ENCODE results near the gene ITGB2.

Gene ITGB2

GRCh38 chr21:44905016-44905727 is 15.5 kb downstream of the ITGB2 start:
- TF ChIP-seq CTCF (conservative IDR thresholded peaks at IDR 0.05; ENCODE audit: low read length): no peak
- no peak overlapping the region for H3K4me3 ChIP-seq (ENCODE audit: low read length)
- DNase-seq (ENCODE audit: low read depth): no peak

- H3K4me3 ChIP-seq (ENCODE audit: low read length): no peak overlapping the region
- TF ChIP-seq CTCF (conservative IDR thresholded peaks at IDR 0.05; ENCODE audit: low read length): no peak
- DNase-seq (ENCODE audit: low read depth): no peak
These were observed 16.4 kb downstream of the ITGB2 start for GRCh38 chr21:44904141-44904923.

GRCh38 chr21:44903689-44904088 is 17.0 kb downstream of the ITGB2 start:
- TF ChIP-seq CTCF (conservative IDR thresholded peaks at IDR 0.05; ENCODE audit: low read length): no peak
- no peak for DNase-seq (ENCODE audit: low read depth)
- no peak overlapping the region for H3K4me3 ChIP-seq (ENCODE audit: low read length)

- no peak for DNase-seq (ENCODE audit: low read depth)
- no peak for TF ChIP-seq CTCF (conservative IDR thresholded peaks at IDR 0.05; ENCODE audit: low read length)
- no peak overlapping the region for H3K4me3 ChIP-seq (ENCODE audit: low read length)
These were observed 17.5 kb downstream of the ITGB2 start for GRCh38 chr21:44903050-44903685.

GRCh38 chr21:44902268-44903049 is 18.2 kb downstream of the ITGB2 start:
- no peak overlapping the region for H3K4me3 ChIP-seq (ENCODE audit: low read length)
- TF ChIP-seq CTCF (conservative IDR thresholded peaks at IDR 0.05; ENCODE audit: low read length): no peak
- DNase-seq (ENCODE audit: low read depth): no peak

- no peak for DNase-seq (ENCODE audit: low read depth)
- TF ChIP-seq CTCF (conservative IDR thresholded peaks at IDR 0.05; ENCODE audit: low read length): no peak
- H3K4me3 ChIP-seq (ENCODE audit: low read length): no peak overlapping the region
These were observed 19.2 kb downstream of the ITGB2 start for GRCh38 chr21:44901391-44902074.

Data from AG10803 (cell line).